ENCODE measurements around the gene PAXX. TPM values are rescaled to one million over a fixed set of nuclear protein-coding genes. Genes with fewer than 3 reads are reported as not detected.

The PAXX gene
- total and polyA plus RNA-seq, 12 donors: 12.7 to 131 (median 17.1) TPM

- H3K4me3 ChIP-seq: peak overlapping the region in 8 of 10 donors; percentile 55 to 70 (median 62)
- no peak for ATAC-seq
- WGBS, 2 donors: 82 to 83% methylated on average over 4 of the region's 4 CpGs
- intact Hi-C loops (cut with DNase I): loop anchor here in 2 of 10 donors (5.0 to 10.0 kb wide), 2 partner anchors 182 to 235 kb away; partner anchors contain the start of genes AJM1 (in 1 of the 2), PHPT1 (in 1 of the 2) and TMEM141 (in 1 of the 2)
- H3K27me3 ChIP-seq: no peaks in the 10 kb centered on the region
- peaks cover 12 to 41% (median 30%) of the 10 kb centered on the region in 9 donors for H3K4me1 ChIP-seq
- TF ChIP-seq CTCF (IDR thresholded peaks at IDR 0.05): no peak
- H3K36me3 ChIP-seq: peaks cover 0 to 4% (median 0%) of the 10 kb centered on the region in 9 donors
- no peaks in the 10 kb centered on the region for H3K9me3 ChIP-seq
- DNase-seq: no peak
- H3K27ac ChIP-seq: peak overlapping the region in 1 of 10 donors; percentile 56
Observed at GRCh38 chr9:137026828-137027227, 34.6 kb downstream of the PAXX start.

- Histone ChIP-seq H3K4me1 (peaks cover 12 to 49% (median 30%) of the 10 kb centered on the region in 9 donors), H3K4me3 (peak within 1 kb of the TSS; percentile 44 to 88 (median 68)), H3K27ac (peak within 1 kb of the TSS in 9 of 10 donors; percentile 48 to 83 (median 55)), H3K36me3 (peaks cover 0 to under 1% (median 0%) of the 10 kb centered on the region in 9 donors), H3K27me3 (no peaks in the 10 kb centered on the region), H3K9me3 (no peaks in the 10 kb centered on the region)
- ATAC-seq: peak in 1 of 8 donors; percentile 6
- intact Hi-C loops (cut with DNase I): loop anchor here in 3 of 10 donors (2.0 to 10.0 kb wide), 4 partner anchors 77 to 235 kb away; partner anchors contain the start of genes AJM1 (in 1 of the 3), PHPT1 (in 1 of the 3) and TMEM141 (in 1 of the 3)
- peak in 1 of 2 donors; percentile 51 for DNase-seq
- WGBS, 2 donors: 4% methylated on average over 82 to 95 of the region's 95 CpGs
- no peak for TF ChIP-seq CTCF (IDR thresholded peaks at IDR 0.05)
Observed at GRCh38 chr9:137027369-137028262, 35.4 kb downstream of the PAXX start, which contains the start of gene ABCA2. TSS of gene ABCA2 (minus strand) at chr9:137028237. CDS start at chr9:137028140, 97 bp downstream.

GRCh38 chr9:137028263-137029057, 36.2 kb downstream of the PAXX start:
- DNase-seq (peak; percentile 54 to 77), ATAC-seq (peak; percentile 16 to 59 (median 40))
- H3K36me3 ChIP-seq: no peaks in the 10 kb centered on the region
- peaks cover 12 to 52% (median 30%) of the 10 kb centered on the region in 9 donors for H3K4me1 ChIP-seq
- WGBS, 2 donors: 1% methylated on average over 65 to 94 of the region's 98 CpGs
- H3K9me3 ChIP-seq: no peaks in the 10 kb centered on the region
- no peaks in the 10 kb centered on the region for H3K27me3 ChIP-seq
- intact Hi-C loops (cut with DNase I): loop anchor here in 3 of 10 donors (2.0 to 10.0 kb wide), 4 partner anchors 78 to 236 kb away; partner anchors contain the start of genes AJM1 (in 1 of the 3), PHPT1 (in 1 of the 3) and TMEM141 (in 1 of the 3)
- peak overlapping the region in 9 of 10 donors; percentile 48 to 83 (median 55) for H3K27ac ChIP-seq
- peak overlapping the region; percentile 44 to 88 (median 68) for H3K4me3 ChIP-seq
- TF ChIP-seq CTCF (IDR thresholded peaks at IDR 0.05): peak in 2 of 9 donors; percentile 20 to 28

All from heart right ventricle (tissue), 16 donors.